H9 (cell line): ENCODE results near the gene PAFAH1B1. TPM values are rescaled to one million over a fixed set of nuclear protein-coding genes. Genes with fewer than 3 reads are reported as not detected.

Experiments used
- DNase-seq: peaks from one replicate; pipeline ENCODE4 v3.0.0-alpha.2; 2017
- H2AFZ ChIP-seq: one replicate; pipeline ENCODE4 v1.6.1; 2013; ENCODE audit warnings: mild to moderate bottlenecking, low read length, control low read depth, moderate library complexity
- H2AK5ac ChIP-seq: 2 replicates; pipeline ENCODE4 v1.6.1; 2013; ENCODE audit warnings: low read length, control low read depth, mixed read lengths; ENCODE audit not compliant: insufficient read length
- H2BK120ac ChIP-seq: one replicate; pipeline ENCODE4 v1.6.1; 2013; ENCODE audit warnings: low read depth, mild to moderate bottlenecking, low read length, control low read depth, inconsistent platforms; ENCODE audit not compliant: poor library complexity, severe bottlenecking
- H2BK12ac ChIP-seq: 2 replicates; pipeline ENCODE4 v1.6.1; 2013; ENCODE audit warnings: low read length, control low read depth, mixed read lengths, low read depth; ENCODE audit not compliant: insufficient read length
- H2BK15ac ChIP-seq: 2 replicates; pipeline ENCODE4 v1.6.1; 2013; ENCODE audit warnings: low read depth, low read length, control low read depth
- H2BK20ac ChIP-seq: one replicate; pipeline ENCODE4 v1.6.1; 2013; ENCODE audit warnings: low read depth, mild to moderate bottlenecking, low read length, control low read depth, inconsistent platforms; ENCODE audit not compliant: poor library complexity, severe bottlenecking
- H2BK5ac ChIP-seq: 2 replicates; pipeline ENCODE4 v1.6.1; 2013; ENCODE audit warnings: low read length, control low read depth, mixed read lengths; ENCODE audit not compliant: insufficient read length
- H3K14ac ChIP-seq: 2 replicates; pipeline ENCODE4 v1.6.1; 2013; ENCODE audit warnings: low read length, control low read depth; ENCODE audit not compliant: insufficient read depth
- H3K18ac ChIP-seq: 2 replicates; pipeline ENCODE4 v1.6.1; 2013; ENCODE audit warnings: low read depth, mild to moderate bottlenecking, mixed read lengths, low read length, control low read depth; ENCODE audit not compliant: insufficient read length
- H3K23ac ChIP-seq: 2 replicates; pipeline ENCODE4 v1.6.1; 2013; ENCODE audit warnings: low read length, control low read depth, mixed read lengths, low read depth; ENCODE audit not compliant: insufficient read length
- H3K23me2 ChIP-seq: 2 replicates; pipeline ENCODE4 v1.6.1; 2013; ENCODE audit warnings: low read depth, mild to moderate bottlenecking, mixed read lengths, low read length, control low read depth; ENCODE audit not compliant: insufficient read length, poor library complexity, severe bottlenecking
- H3K27ac ChIP-seq: 2 replicates; pipeline ENCODE4 v1.5.1; 2013; ENCODE audit warnings: low read length, control low read depth, mixed read lengths, low read depth; ENCODE audit not compliant: insufficient read length
- H3K27me3 ChIP-seq: 2 replicates; pipeline ENCODE4 v1.6.1; 2013; ENCODE audit warnings: low read length, control low read depth, inconsistent platforms; ENCODE audit not compliant: insufficient read depth
- H3K4ac ChIP-seq: 2 replicates; pipeline ENCODE4 v1.6.1; 2013; ENCODE audit warnings: low read depth, mild to moderate bottlenecking, control low read depth, inconsistent platforms, low read length, moderate library complexity
- H3K4me1 ChIP-seq: 2 replicates; pipeline ENCODE4 v1.6.1; 2013; ENCODE audit warnings: low read length, control low read depth, inconsistent platforms; ENCODE audit not compliant: insufficient read depth
- H3K4me2 ChIP-seq: 2 replicates; pipeline ENCODE4 v1.6.1; 2013; ENCODE audit warnings: low read length, control low read depth, mixed read lengths; ENCODE audit not compliant: insufficient read length, insufficient read depth
- H3K56ac ChIP-seq: 2 replicates; pipeline ENCODE4 v1.6.1; 2013; ENCODE audit warnings: low read depth, mild to moderate bottlenecking, mixed read lengths, low read length, control low read depth; ENCODE audit not compliant: insufficient read length
- H3K79me1 ChIP-seq: 2 replicates; pipeline ENCODE4 v1.6.1; 2013; ENCODE audit warnings: low read depth, mild to moderate bottlenecking, moderate library complexity, low read length, control low read depth, inconsistent platforms; ENCODE audit not compliant: insufficient read depth, poor library complexity, severe bottlenecking
- H3K79me2 ChIP-seq: 2 replicates; pipeline ENCODE4 v1.6.1; 2013; ENCODE audit warnings: low read length, control low read depth, inconsistent platforms; ENCODE audit not compliant: insufficient read depth
- H3K9ac ChIP-seq: 2 replicates; pipeline ENCODE4 v1.6.1; 2013; ENCODE audit warnings: low read length, control low read depth, mixed read lengths; ENCODE audit not compliant: insufficient read length; ENCODE audit errors: extremely low read depth
- H3K9me3 ChIP-seq: one replicate; pipeline ENCODE4 v1.6.1; 2013; ENCODE audit warnings: low read depth, low read length, inconsistent platforms; ENCODE audit not compliant: control insufficient read depth
- H3T11ph ChIP-seq: one replicate; pipeline ENCODE4 v1.6.1; 2013; ENCODE audit warnings: mild to moderate bottlenecking, low read length, control low read depth, inconsistent platforms
- H4K20me1 ChIP-seq: one replicate; pipeline ENCODE4 v1.6.1; 2013; ENCODE audit not compliant: control insufficient read depth, insufficient read length, insufficient read depth
- H4K5ac ChIP-seq: 2 replicates; pipeline ENCODE4 v1.6.1; 2013; ENCODE audit warnings: low read depth, mild to moderate bottlenecking, mixed read lengths, low read length, control low read depth; ENCODE audit not compliant: insufficient read length
- H4K8ac ChIP-seq: replicated peaks from 2 replicates; pipeline ENCODE4 v1.6.1; 2013; ENCODE audit warnings: low read length, control low read depth, mixed read lengths, low read depth; ENCODE audit not compliant: insufficient read length
- H4K91ac ChIP-seq: 2 replicates; pipeline ENCODE4 v1.6.1; 2013; ENCODE audit warnings: low read depth, mild to moderate bottlenecking, moderate library complexity, mixed read lengths, low read length, control low read depth; ENCODE audit not compliant: insufficient read length
- H3K27ac Mint-ChIP-seq, 3 experiments: 2 replicates in 2 of 3; 3 replicates in 1 of 3; pipeline ENCODE4 v1.8.0; 2020 to 2021; ENCODE audit warnings: mixed read lengths in 3 of 3, mild to moderate bottlenecking in 1 of 3, moderate library complexity in 1 of 3
- H3K27me3 Mint-ChIP-seq: 2 replicates; pipeline ENCODE4 v1.8.0; 2021; ENCODE audit warnings: low read depth, mild to moderate bottlenecking, moderate library complexity, mixed read lengths
- H3K36me3 Mint-ChIP-seq, 3 experiments: 2 replicates in 2 of 3; 3 replicates in 1 of 3; pipeline ENCODE4 v1.8.0; 2020 to 2021; ENCODE audit warnings: low read depth in 3 of 3, mixed read lengths in 3 of 3; ENCODE audit not compliant: insufficient read depth in 1 of 3
- H3K4me1 Mint-ChIP-seq, 2 experiments: 2 replicates each; pipeline ENCODE4 v1.8.0; 2020; ENCODE audit warnings: mixed read lengths in 2 of 2
- H3K4me3 Mint-ChIP-seq, 2 experiments: 2 replicates in 1 of 2; 3 replicates in 1 of 2; pipeline ENCODE4 v1.8.0; 2020 to 2021; ENCODE audit warnings: mild to moderate bottlenecking in 2 of 2, mixed read lengths in 2 of 2, moderate library complexity in 1 of 2
- H3K9me3 Mint-ChIP-seq, 2 experiments: 2 replicates in 1 of 2; 3 replicates in 1 of 2; pipeline ENCODE4 v1.8.0; 2020; ENCODE audit warnings: mild to moderate bottlenecking in 2 of 2, mixed read lengths in 2 of 2, moderate library complexity in 1 of 2
- CTCF ChIP-seq: fragments of 200-600 bp; sonication (generic); conservative IDR thresholded peaks from 3 replicates; pipeline ENCODE4 v1.8.0; 2021; ENCODE audit warnings: antibody characterized with exemption, mild to moderate bottlenecking
- WGBS: extraction: QIAGEN DNeasy Blood & Tissue Kit; methylation state at CpG from one replicate; pipeline ENCODE4 v1.1.7; 2013; ENCODE audit warnings: missing lambda C conversion rate, low lambda C conversion rate, mixed read lengths; ENCODE audit not compliant: insufficient read length; ENCODE audit errors: extremely low coverage; 5-methylcytosine and 5-hydroxymethylcytosine counted together
- total RNA-seq: library from RNA; stranded (reverse); gene quantifications from 2 replicates; pipeline ENCODE4 v1.2.1, GENCODE V29; 2021

Gene PAFAH1B1
- total RNA-seq, 1 experiment from 2014 or later: 134 TPM

- no peak overlapping the region for H3K56ac ChIP-seq
- H3K4me1 ChIP-seq: no peaks in the 10 kb centered on the region
- H4K20me1 ChIP-seq: no peaks in the 10 kb centered on the region
- no peak overlapping the region for H2AK5ac ChIP-seq
- no peak overlapping the region for H3T11ph ChIP-seq
- H2BK12ac ChIP-seq: no peak overlapping the region
- H2BK120ac ChIP-seq: no peak overlapping the region
- no peak overlapping the region for H2BK20ac ChIP-seq
- no peak overlapping the region for H3K18ac ChIP-seq
- no peak overlapping the region for H2BK15ac ChIP-seq
- WGBS: no CpG with 5 or more reads among the region's 37 CpGs
- H2AFZ ChIP-seq: no peak overlapping the region
- H4K5ac ChIP-seq: no peak overlapping the region
- no peak overlapping the region; the same call in 1 of the 2 replicates for H3K14ac ChIP-seq
- no peaks in the 10 kb centered on the region for H3K79me1 ChIP-seq
- no peak overlapping the region for H3K9ac ChIP-seq
- no peak overlapping the region; the same call in 1 of the 2 replicates for H3K4ac ChIP-seq
- H3K27ac ChIP-seq: no peak overlapping the region
- H3K4me3 Mint-ChIP-seq: no peak overlapping the region
- H3K27ac Mint-ChIP-seq: no peak overlapping the region
- no peak overlapping the region for H4K8ac ChIP-seq
- no peaks in the 10 kb centered on the region for H3K79me2 ChIP-seq
- no peaks in the 10 kb centered on the region for H3K27me3 Mint-ChIP-seq
- no peak overlapping the region for H3K4me2 ChIP-seq
- H3K23ac ChIP-seq: no peak overlapping the region
- H3K9me3 Mint-ChIP-seq: no peaks in the 10 kb centered on the region
- no peaks in the 10 kb centered on the region for H3K23me2 ChIP-seq
- no peaks in the 10 kb centered on the region for H3K9me3 ChIP-seq
- no peaks in the 10 kb centered on the region for H3K27me3 ChIP-seq
- TF ChIP-seq CTCF: no peak
- peaks cover 10 to 37% (median 32%) of the 10 kb centered on the region in 3 experiments; a peak in 6 of 7 replicates for H3K36me3 Mint-ChIP-seq
- H3K4me1 Mint-ChIP-seq: peaks cover 5 to 6% of the 10 kb centered on the region in 2 experiments
- H2BK5ac ChIP-seq: no peak overlapping the region
- no peak for DNase-seq
- H4K91ac ChIP-seq: no peak overlapping the region
Measured at GRCh38 chr17:2693561-2694380, 100.3 kb downstream of the PAFAH1B1 start.
